HG03378 (cell line): ENCODE results near the gene LIPC.

ENCODE experiments used
- ATAC-seq: cut with Tn5 transposase; IDR thresholded peaks from one replicate; pipeline ENCODE4 v1.9.1; 2021; ENCODE audit warnings: mild to moderate bottlenecking, moderate library complexity; ENCODE audit not compliant: unreplicated experiment

LIPC gene

DNA sequence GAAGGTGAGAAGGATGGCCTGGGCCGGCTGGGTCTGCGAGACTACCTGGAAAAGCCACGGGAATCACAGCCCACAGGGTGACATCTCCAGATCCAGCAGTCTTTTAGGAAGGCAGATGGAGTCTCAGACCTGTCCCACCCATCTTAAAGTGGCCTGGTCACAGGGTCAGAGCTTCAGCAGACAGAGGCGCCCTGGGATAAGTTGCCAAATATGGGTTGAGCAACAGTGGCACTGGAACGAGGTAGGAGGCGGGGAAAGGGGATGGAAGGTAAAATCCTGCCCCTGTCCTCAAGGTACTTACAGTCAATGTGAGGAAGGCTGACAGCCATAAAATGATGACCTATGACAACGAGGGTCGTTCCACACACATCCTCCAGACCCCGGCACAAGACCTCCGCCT lies 80.7 kb downstream of the LIPC start:
- ATAC-seq, result no peak

DNA sequence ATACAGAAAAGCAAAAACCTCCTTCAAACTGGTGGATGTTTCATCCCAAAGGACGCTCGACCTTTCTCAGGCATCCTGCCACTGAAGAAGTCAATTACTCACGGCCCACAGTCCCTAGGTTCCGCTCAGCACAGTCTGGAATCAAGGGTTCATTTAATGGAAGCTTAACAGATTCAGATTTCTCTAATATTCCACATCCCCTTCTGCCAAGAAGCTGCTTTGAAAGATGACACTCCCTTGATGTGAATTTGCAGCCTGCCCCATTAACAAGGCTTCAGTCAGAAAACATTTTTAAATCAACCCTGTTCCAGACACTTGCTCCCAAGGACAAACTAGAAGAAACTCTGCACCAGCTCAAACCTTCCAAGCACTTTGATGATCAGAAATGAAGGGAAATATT lies 81.2 kb downstream of the LIPC start:
- no peak for ATAC-seq

DNA sequence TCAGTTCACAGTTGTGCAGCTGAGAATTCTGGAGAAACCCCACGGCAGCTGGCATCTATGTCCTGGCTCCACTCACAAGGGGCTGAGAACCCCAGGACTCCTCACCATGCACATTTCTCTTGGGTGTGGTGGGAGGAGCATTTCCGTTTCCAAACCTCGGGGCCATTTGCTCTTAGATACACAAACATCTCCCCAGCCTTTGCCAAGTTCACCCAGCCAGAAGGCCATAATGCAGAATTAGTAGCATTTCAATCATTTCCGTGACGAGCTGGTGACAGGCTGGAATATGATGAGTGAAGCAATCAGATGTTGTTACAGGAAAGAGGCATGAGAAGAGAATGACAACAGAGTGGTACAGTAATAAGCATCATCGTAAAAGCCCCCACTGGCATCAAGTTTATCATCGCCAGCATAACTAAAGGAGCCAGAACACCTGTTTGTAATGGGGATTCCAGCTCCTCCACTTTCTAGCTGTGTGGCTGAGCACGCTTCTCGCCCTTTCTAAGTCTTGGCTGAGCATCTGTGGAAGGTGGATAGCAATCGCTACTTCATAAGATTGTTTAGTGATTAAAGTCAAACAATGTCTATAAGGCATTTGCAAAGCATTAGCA lies 82.0 kb downstream of the LIPC start:
- ATAC-seq, result no peak

DNA sequence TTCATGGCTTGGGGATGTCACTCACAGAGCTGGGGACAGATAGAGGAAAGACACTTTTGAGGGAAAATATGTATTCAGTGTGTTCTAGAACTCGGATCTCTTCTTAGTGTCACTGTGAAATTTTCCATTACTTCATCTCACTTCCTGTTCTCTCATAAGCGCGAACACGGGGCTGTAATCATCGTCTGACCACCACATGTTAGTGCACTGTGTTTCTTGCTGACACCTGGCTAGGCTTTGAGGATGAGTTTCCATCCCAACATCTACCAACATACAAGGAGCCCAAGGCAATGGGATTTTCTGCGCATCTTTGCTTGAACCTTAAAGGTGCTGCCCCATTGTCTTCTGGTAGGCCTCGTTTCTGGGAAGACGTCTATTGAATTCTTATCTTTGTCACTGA lies 84.0 kb downstream of the LIPC start:
- no peak for ATAC-seq

DNA sequence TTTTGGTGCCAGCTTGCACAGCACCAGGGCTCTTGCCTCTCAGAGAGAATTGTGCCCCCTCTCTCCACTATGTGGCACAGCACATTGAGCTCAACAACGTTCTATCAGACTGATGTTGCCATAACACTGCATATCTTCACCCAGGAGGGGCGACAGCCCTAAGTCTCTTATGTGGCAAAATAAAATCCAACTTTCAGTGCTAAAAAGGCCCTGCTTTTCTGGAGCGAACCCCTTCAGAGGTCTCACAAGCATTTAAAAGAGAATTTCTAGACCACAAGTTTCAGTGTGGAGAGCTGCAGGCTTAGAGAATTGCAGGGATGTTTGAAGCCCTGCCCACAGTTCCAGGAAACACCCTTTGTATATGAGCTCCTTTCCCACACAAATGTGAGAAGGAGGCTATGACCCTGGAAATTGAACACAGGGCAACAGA lies 85.5 kb downstream of the LIPC start:
- ATAC-seq, result no peak

DNA sequence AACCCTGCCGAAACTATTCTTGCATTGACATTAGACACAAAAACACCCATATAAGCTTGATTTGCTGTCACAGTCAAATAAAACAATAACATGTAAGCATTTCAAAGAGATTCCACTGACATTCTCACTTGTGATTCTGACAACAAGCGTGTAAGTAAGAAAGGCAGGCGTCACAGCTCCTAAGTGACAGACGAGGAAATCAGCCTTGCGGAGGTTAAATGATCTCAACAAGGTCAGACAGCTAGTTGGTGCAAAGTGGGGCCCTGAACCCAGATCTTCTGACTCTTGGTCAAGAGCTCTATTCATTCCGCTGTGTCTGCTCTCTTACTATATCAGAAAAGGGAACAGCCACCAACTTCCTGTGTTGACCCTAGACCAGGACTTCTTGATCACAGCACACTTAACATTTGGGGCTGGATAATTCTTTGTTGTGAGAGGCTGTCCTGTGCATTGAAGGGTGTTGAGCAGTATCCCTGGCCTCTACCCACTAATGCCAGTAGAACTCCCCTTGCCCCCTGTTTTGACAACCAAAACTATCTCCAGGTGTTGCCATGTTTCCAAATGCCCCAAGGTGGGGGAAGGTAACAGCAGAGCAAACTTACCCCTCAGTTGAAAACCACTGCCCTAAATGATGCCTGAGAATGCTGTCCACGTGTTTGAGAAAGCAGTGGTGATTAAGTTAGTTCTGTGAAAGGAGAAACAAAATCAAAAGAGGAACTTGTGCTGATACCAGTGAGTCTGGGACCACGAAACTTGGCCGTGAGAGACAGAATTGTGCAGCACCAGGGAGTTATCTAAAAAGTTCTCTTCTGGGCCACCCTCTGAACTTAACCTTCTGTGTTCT lies 86.1 kb downstream of the LIPC start:
- ATAC-seq, result no peak

DNA sequence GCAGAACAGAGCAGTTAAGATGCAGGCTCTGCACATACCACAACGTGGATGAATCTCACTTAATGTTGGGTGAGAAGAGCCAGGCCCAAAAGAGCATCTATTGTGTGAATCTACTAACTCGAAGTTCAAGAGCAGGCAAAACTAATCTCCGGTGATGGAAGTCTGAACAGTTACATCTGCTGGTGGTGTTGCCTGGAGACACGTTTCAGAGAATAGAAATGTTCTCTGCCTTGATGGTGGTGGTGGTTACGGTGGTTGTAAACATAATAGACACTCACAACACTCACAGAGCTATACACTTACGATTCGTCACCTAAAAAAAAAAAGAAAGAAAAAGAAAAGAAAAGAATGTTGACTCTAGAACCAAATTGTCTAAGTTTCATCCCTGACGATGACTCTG lies 86.8 kb downstream of the LIPC start:
- no peak for ATAC-seq

DNA sequence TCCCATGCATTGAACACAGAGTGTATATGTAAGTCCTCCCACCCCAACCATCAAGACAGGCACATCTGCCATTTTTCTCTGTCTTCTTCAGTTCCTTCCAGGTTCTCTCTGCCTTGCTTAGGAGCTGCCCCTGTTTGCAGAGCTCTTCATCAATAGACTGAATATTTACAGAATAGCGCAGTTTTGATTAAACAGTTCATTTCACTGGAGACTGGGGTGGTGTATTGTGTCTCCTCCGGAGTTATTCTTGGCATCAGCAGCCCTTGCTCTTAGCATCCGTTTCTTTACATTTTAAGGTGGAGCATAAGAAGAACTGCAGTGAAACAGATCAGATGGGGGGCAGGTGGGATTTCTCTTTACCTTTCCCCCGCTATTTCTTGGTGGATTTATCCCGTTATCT lies 87.7 kb downstream of the LIPC start:
- no peak for ATAC-seq

DNA sequence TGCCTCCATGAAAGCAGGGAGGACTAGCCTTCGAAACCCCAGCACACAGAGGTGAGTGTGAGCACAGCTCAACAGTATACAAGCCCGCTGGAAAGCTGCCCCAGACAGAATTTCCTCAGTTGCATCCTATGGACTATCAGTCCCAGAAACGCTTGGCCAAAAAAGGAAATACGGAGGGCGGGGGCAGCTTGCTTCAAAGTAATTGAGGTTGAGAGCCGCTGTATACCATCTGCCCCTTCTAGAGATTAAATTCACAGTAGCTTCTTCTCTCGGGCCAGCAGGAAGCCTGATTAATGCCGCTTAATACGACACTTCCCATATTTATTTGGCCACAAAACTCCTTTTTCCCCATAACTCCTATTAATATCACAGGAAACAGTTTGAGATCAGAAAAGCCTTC lies 88.7 kb downstream of the LIPC start:
- no peak for ATAC-seq

DNA sequence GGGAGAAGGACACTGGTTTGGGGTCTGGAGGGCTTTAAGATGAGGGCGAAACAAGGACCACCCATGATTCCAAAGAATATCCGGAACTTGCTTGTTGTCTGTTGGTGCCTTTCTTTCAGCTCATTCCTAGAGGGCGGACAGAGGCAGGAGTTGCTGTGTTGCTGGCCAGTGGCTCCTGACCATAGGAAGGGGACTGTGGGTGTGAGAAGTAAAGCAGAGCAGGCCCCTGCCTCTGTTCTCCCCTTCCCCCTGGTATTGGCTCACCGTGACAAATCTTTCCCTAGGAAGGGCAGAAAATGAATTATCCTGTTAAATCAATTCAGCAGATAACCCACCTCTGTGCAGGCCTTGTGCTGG lies 89.1 kb downstream of the LIPC start:
- ATAC-seq, result no peak

DNA sequence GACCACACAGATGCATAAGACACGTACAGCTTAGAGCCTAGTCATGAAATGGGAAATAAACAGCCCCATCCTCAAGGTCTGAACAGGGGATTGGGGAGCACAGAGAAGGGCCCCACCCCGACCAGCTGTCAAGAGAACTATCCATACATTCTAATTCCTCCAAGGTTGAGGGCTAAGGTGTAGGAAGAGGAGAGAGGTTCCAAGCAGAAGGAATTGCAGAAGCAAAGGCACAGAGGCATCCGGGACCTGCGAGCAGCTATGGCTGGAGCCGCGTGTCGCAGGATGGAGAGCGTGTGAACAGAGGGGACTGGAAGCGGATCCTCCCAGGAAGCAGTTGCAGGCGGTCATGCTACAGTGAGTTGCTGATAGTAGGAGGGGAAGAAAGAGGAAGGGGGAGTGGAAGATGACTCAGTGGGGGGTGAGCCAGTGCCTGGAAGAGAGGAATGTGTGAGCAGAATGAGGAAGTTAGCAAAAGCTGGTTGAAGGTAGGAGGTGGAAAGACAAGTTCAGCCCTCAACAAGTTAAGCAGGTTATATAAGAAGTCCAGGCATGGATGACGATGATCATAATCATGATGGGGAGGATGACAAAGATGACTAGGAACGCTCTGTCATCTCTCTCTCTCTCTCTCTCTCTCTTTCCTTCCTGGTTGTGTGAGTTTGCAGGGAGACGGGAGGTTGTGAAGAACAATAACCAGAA lies 89.7 kb downstream of the LIPC start:
- no peak for ATAC-seq

DNA sequence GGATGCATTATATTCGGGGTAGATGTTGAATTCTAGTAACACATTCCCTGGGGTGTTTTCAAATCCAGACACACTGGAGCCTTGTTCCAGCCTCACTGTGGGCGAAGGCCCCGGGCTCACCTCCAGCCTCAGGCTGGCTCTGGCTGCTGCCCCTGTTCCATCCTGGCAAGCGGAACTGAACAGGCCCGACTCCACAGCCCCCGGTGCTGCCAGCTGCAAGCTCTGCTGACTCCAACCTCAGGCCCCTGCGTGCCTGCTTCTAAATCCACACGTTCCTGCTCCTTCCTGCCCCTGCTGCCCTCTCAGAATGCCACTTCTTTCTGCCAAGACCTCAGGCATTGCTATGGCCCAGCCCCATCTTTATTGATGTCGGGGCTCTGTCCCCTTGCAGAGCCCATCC lies 90.6 kb downstream of the LIPC start:
- ATAC-seq, result no peak

DNA sequence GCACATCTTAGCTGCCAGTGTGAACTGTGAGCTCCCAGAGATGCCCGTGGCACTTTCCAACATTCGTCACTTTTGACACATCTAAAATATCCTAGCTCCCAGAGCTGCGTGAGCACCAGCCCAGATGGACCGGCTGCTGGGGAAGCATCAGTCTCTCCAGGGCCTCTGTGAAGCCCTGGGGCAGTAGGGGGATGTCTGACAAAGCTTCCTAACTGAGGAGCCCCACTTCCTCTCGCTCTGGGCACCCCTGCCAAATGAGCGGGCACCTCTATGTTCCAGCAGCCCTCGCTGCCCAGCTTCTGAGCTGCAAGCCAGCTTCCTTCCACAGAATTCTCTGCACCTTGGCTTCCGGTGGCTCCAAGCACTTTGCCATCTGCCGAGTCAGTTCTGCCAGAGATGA lies 91.1 kb downstream of the LIPC start:
- ATAC-seq, result no peak

DNA sequence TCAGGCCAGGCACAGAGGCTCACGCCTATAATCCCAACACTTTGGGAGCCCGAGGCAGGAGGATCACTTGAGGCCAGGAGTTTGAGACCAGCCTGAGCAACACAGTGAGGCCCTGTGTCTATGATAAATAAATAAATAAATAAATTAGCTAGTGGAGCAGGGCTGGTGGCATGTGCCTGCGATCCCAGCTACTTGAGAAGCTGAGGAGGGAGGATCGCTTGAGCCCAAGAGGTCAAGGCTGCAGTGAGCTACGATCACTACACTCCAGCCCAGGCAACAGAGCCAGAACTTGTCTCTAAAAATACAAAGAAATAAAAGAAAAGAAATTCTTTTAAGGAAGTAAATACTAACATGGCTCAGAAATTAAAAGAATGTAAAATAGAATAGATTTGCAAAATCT lies 91.8 kb downstream of the LIPC start:
- ATAC-seq, result no peak

DNA sequence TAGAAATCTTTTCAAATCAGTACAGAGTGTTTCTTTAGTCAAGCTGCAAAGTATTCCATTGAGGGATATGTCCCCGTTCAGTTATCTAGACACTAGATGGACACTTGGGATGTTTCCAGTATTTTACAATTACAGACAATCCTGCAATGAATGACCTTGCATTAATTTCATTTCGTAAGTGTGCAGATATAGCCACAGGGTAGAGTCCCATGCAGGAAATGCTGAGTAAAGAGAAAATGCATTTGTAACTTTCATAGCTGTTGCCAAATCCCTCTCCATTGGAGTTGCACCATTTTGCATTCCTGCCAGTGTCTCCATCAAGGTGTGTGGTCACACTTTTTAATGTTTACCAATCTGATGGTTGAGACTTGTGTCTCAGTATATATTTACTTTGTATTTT lies 92.5 kb downstream of the LIPC start:
- no peak for ATAC-seq

DNA sequence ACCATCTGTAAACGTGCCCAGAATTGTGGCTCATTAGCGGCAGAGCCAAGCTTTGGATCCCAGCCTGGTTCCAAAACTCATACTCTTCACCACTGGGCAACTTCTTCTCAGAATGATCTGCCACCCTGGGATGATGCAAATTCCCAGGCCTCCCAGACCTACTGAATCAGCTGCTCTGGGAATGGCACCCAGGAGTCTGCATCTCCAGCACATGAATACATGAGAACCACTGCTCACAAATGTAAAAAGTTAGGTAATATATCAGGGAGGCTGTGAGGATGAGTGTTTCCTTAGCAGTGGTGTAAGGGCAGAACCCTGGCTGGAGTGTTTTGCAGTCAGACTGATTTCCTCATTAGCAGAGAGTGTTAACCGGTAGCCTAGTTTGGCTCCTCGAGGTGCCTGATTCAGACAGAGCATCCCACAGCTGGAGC lies 94.2 kb downstream of the LIPC start:
- no peak for ATAC-seq

DNA sequence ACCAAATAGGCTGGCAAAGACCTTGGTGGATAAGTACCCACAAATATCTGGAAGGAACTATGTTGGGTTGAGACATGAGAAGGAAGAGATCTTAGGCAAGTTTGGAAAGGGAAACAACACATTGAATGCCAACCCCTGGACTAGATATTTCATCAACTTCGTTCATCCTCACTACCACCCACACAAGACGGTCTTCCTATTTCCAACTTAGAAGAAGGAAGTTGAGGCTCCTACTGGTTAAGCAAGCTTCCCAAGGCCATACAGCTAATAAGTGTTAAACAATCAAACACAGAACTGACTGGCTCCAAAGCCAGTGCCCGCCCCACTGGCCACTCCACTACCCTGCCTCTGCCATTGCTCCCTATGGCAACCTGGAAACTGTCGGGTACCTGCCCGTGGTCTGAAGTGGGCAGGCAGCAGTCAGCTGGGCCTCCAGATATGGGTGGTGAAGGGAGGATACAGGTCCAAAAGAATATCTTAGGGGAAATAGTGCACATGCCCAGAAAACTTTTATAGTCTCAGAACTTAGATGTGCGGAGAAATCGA lies 94.9 kb downstream of the LIPC start:
- ATAC-seq, result no peak

DNA sequence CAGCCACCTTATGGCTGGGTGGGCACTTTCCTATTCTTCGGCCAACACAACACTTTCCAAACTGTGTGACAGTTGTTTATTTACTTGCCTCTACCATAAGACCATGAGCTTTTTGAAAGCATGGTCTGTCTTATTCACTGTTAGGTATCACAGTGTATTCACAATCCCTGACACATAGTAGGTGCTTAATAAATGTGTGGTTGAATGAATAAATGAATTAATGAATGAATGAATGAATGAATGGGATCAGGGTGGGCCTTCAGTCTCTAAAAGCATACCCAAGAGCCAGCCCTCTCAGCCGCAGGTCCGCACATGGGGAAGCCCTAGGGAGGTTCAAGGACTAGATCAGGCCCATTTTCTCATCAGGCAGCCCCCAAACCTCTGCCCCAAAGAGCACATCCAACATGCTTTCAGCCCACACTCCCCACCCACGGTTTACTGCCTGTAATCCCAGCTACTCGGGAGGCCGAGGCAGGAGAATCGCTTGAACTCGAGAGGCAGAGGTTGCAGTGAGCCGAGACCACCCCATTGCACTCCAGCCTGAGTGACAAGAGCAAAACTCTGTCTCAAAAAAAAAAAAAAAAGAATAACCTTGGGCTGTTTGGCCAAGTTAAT lies 95.9 kb downstream of the LIPC start:
- ATAC-seq, result no peak

DNA sequence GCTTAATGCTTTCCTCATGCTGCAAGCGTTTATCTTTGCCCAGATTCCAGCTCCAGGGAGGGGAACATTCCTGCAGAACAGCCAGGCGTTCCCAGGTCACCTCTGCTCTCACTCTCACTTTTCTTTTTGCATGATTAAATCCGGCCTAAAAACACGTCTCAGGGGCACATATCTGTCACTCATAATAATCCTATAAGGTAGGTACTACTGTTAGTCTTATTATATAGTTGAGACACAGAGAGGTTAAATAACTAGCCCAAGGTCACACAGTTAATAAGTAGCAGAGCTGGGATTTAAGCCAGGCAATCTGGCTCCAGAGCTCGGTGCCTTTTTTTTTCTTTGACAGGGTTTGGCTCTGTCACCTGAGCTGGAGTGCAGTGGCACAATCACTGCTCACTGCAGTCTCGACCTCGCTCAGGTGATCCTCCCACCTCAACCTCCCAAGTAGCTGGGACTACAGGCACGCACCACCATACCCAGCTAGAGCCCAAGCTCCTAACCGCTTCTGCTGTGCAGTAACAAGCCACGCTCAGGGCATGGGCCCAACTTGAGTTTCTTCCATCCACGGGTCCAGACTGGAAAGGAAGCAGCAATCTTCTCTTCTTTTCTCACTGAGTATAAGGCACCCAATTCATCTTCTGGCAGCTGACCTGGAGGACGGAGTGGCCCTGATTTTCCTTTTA lies 96.5 kb downstream of the LIPC start:
- no peak for ATAC-seq

DNA sequence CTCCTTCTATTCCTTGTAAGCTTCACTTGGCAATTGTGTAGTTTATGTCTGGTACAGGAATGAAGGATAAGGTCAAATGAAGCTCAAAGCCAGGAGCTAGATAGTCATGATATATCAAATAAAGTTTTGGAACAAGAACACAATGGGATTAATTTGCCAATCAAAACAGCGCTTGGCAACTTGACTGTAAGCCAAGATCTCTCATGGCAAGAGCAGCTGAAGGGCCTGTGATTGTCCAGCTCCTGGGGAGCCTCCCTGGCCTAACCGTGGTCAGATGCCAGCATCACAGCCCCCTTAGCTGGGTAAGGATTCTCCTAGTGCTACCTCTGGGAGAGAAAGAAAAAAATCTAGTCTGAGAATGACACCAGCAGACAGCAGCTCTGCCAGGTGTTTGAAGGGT lies 97.2 kb downstream of the LIPC start:
- ATAC-seq, result no peak

DNA sequence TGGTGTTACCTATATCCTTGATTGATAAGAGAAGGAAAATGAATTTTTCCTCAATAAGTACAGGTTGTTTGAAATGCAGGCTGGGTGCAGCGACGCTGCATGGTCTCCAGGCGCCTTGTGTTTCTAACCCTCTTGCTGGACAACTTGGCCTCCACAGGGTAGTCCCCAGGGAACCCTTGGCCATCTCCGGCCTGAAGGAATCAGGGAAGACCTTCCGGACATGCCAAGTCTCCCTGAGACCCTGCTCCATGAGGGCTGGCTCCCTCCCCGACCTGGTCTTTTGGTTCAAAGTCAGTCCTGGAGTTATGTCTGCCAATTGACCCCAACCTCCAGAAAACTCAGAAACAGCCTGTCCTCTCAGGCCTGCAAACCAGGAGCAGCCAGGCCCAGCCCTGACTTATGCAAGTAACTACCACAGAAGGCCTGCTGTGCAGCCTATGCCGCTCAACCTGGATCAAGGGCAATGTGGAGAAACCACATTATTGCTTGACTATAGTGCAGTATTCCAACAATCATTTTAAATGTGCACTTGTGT lies 98.3 kb downstream of the LIPC start:
- no peak for ATAC-seq
